GM18909 (cell line): ENCODE data around the gene TPSAB1.
"Not testable (repeated sequence)": the region's sequence is repeated elsewhere in the genome, so short reads cannot be mapped to it uniquely, and the experiment has no call there.

Experiments
- ATAC-seq: cut with Tn5 transposase; IDR thresholded peaks from one replicate; pipeline ENCODE4 v1.9.1; 2021; ENCODE audit warnings: mild to moderate bottlenecking; ENCODE audit not compliant: unreplicated experiment, poor library complexity

The TPSAB1 gene

GRCh38 chr16:1262210-1262845, 21.8 kb downstream of the TPSAB1 start:
- no peak for ATAC-seq

GRCh38 chr16:1262846-1263221, 22.3 kb downstream of the TPSAB1 start:
- ATAC-seq, result no peak

- no peak for ATAC-seq
Observed at GRCh38 chr16:1263591-1264344, 23.3 kb downstream of the TPSAB1 start.

- ATAC-seq, result no peak
Observed at GRCh38 chr16:1264345-1265089, 24.0 kb downstream of the TPSAB1 start.

GRCh38 chr16:1265090-1265630, 24.7 kb downstream of the TPSAB1 start:
- no peak for ATAC-seq

GRCh38 chr16:1265826-1266225, 25.3 kb downstream of the TPSAB1 start:
- no peak for ATAC-seq

- ATAC-seq, result not testable (repeated sequence)
Observed at GRCh38 chr16:1269418-1269817, 28.9 kb downstream of the TPSAB1 start.

GRCh38 chr16:1271380-1271723, 30.8 kb downstream of the TPSAB1 start:
- no peak for ATAC-seq

GRCh38 chr16:1271724-1272413, 31.4 kb downstream of the TPSAB1 start:
- not testable (repeated sequence) for ATAC-seq

GRCh38 chr16:1272453-1273198, 32.1 kb downstream of the TPSAB1 start:
- ATAC-seq, result no peak

- ATAC-seq, result no peak
Observed at GRCh38 chr16:1273816-1274215, 33.3 kb downstream of the TPSAB1 start.

- no peak for ATAC-seq
Observed at GRCh38 chr16:1274767-1275166, 34.3 kb downstream of the TPSAB1 start.

- ATAC-seq, result no peak
Observed at GRCh38 chr16:1275791-1276579, 35.5 kb downstream of the TPSAB1 start.

- ATAC-seq, result no peak
Observed at GRCh38 chr16:1276580-1276878, 36.0 kb downstream of the TPSAB1 start.

GRCh38 chr16:1277151-1277598, 36.7 kb downstream of the TPSAB1 start:
- no peak for ATAC-seq

- ATAC-seq, result no peak
Observed at GRCh38 chr16:1277617-1278282, 37.2 kb downstream of the TPSAB1 start.

- ATAC-seq, result no peak
Observed at GRCh38 chr16:1278477-1278876, 38.0 kb downstream of the TPSAB1 start.

GRCh38 chr16:1279081-1279944, 38.8 kb downstream of the TPSAB1 start:
- ATAC-seq, result no peak
